ENCODE results near the gene SAG.
"Not testable (repeated sequence)": the region's sequence is repeated elsewhere in the genome, so short reads cannot be mapped to it uniquely, and the experiment has no call there.

The SAG gene

GRCh38 chr2:233369462-233369861 is 61.8 kb downstream of the SAG start:
- TF ChIP-seq CTCF (IDR thresholded peaks at IDR 0.05) (no peak), ZFX (IDR thresholded peaks at IDR 0.05; ENCODE audit: borderline replicate concordance) (no peak)
- no peak overlapping the region for H3K27ac ChIP-seq

DNA sequence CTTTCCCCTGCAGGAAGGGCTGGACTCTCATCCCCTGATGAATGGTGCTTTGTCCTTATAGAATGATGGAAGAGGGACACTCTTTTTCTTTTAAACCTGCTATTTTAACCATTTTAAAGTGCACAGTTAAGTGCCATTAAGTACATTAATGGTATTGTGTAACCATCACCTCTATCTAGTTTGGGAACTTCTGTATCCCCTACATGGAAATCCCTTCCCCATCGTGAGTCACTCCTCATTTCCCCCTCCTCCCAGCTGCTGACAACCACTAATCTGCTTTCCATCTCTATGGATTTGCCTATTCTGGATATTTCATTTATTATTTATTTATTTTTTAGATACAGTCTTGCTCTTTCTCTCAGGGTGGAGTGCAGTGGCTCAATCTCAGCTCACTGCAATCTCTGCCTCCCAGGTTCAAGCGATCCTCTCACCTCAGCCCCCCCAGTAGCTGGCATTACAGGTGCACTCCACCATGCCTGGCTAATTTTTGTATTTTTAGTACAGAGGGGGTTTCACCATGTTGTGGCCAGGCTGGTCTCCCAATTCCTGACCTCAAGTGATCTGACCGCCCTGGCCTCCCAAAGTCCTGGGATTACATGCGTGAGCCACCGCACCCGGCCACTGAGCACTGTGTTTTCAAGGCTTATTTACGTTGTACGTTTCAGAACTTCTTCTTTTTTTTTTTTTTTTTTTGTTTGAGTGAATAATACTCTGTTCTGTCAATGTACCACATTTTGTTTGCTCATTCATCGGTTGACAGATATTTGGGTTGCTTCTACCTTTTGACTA is 62.5 kb downstream of the SAG start:
- no peak for TF ChIP-seq CTCF (IDR thresholded peaks at IDR 0.05)
- TF ChIP-seq ZFX (IDR thresholded peaks at IDR 0.05; ENCODE audit: borderline replicate concordance) = no peak
- no peak overlapping the region for H3K27ac ChIP-seq

DNA sequence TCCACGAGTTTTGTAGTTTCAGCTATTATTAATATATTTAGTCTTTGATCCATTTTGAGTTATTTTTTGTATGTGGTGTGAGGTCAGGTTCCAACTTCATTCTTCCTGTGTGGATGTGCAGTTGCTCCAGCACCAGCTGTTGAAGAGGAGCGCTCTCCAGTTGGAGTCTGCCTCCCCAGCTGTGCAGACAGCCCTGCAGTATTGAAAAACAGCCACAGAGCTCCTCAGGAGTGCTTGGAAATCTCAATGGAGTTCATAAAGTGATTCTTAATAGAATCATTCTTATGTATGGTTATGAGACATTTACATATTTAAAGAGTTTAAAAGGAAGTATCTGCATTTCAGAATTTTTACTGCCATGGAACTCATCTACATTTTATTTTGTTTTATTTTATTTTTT is 64.0 kb downstream of the SAG start:
- TF ChIP-seq CTCF (IDR thresholded peaks at IDR 0.05) (no peak), ZFX (IDR thresholded peaks at IDR 0.05; ENCODE audit: borderline replicate concordance) (no peak)
- no peak overlapping the region for H3K27ac ChIP-seq

DNA sequence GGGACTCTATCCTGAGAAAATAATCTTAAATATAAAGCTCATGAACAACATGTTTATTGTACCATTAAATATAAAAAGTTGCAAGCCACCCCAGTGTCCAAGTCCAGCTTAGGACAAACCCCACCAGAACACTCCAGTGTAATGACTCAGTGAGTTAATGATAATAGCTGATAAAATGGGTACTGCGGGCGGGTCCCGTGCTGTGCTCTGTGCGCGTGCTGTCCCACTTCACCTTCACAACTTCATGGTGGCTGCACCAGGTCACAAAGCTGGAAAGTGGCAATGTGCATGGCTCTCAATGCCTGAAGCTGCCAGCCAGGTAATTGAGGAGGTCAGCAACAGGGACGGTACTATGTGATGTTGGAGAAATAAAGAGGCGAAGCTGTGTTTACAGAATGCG is 65.2 kb downstream of the SAG start:
- H3K27ac ChIP-seq = no peak overlapping the region

DNA sequence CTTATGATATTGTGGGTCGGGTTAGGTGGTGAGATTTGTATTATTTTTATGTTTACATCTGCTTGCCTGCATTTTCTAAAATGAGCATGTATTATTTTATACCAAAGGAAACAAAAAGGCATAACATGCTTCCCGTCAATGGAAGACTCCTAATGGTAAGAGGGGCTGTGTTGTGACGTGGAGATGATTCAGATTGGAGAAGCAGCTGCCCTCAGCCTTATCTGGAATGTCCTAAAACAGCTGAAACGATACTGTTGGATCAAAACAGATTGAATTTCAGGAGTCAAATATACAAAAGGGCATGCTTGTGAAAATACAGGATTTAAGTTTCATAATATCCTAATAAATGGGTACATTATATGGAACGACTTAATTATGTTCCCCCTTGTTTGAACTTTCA is 65.7 kb downstream of the SAG start:
- TF ChIP-seq ZFX (IDR thresholded peaks at IDR 0.05; ENCODE audit: borderline replicate concordance) (no peak), CTCF (IDR thresholded peaks at IDR 0.05) (no peak)
- no peak overlapping the region for H3K27ac ChIP-seq

More for the DNA sequence above, 65.2 kb downstream of the SAG start:
- TF ChIP-seq ZFX (IDR thresholded peaks at IDR 0.05; ENCODE audit: borderline replicate concordance) (no peak), CTCF (IDR thresholded peaks at IDR 0.05) (no peak)

DNA sequence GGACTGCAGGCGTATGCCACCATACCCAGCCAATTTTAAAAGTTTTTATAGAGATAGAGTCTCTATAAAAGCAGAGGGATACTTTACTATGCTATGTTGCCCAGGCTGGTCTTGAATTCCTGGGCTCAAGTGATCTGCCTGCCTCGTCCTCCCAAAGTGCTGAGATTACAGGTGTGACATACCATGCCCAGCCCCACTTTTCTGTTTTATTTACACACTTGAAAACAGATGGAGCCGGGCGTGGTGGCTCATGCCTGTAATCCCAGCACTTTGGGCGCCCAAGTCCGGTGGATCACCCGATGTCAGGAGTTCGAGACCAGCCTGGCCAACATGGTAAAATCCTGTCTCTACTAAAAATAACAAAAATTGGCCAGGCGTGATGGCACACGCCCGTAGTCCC is 67.2 kb downstream of the SAG start:
- not testable (repeated sequence) for H3K27ac ChIP-seq

DNA sequence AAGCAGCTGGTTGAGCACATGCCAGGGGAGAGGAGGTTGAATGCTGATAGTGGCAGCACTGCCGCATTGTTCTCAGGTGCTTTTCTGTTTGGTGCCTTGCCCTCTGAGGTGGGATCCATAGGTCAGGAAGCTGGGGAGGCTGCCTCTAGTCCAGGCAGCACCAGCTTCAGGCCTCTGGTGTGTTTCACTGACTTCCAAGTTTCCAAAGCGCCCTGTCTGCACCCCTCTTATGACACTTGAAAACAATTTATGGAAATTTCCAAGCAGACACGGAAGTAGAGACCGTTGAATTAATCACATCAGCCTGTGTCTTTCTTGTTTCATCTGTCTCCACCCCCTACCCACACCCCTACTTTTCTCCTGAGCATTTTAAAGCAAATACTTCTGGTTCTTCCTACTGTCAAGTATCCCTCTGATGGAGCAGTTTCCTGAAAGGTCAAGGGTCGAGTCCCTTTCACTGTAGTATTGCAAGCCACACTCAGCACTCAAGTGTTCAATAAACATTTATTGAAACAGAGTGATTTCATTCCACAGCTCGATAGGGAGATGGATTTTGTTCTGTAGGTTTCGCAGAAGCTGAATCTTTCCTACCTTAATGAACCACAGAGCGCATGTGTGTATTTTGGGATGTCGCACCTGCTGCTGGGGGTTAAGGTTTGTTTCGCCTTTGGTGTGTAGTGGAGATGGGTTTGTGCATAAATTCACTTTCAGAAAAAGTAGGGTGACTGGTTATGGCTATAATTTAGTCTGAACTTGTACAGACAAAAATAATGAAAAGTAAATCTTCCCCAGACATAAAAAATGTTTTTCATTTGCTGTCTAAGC is 68.1 kb downstream of the SAG start:
- no peak for TF ChIP-seq ZFX (IDR thresholded peaks at IDR 0.05; ENCODE audit: borderline replicate concordance)
- TF ChIP-seq CTCF (IDR thresholded peaks at IDR 0.05) = no peak
- no peak overlapping the region for H3K27ac ChIP-seq

Data from 22Rv1 (cell line).